Muscle layer of duodenum (tissue), 2 donors: ENCODE measurements around the gene TINCR.

Experiments
- H3K27ac ChIP-seq: one replicate; pipeline ENCODE4 v1.7.0; 2013; ENCODE audit warnings: mild to moderate bottlenecking, low read length
- H3K27me3 ChIP-seq: one replicate; pipeline ENCODE4 v1.7.0; 2013; ENCODE audit warnings: low read depth, mild to moderate bottlenecking, control low read depth, low read length
- H3K36me3 ChIP-seq, 2 donors: one replicate each; pipeline ENCODE4 v1.7.0; 2013; ENCODE audit warnings: low read length in 2 of 2, control low read depth in 1 of 2, mild to moderate bottlenecking in 1 of 2; ENCODE audit not compliant: insufficient read depth in 2 of 2, control insufficient read depth in 1 of 2
- H3K4me1 ChIP-seq, 2 donors: one replicate each; pipeline ENCODE4 v1.7.0; 2013; ENCODE audit warnings: low read length in 2 of 2, mild to moderate bottlenecking in 2 of 2, control low read depth in 1 of 2, moderate library complexity in 1 of 2; ENCODE audit not compliant: insufficient read depth in 2 of 2, control insufficient read depth in 1 of 2
- H3K4me3 ChIP-seq, 2 donors: one replicate each; pipeline ENCODE4 v1.7.0; 2013; ENCODE audit warnings: low read length in 2 of 2, low read depth in 1 of 2, mild to moderate bottlenecking in 1 of 2
- H3K9me3 ChIP-seq, 2 donors: one replicate each; pipeline ENCODE4 v1.7.0; 2013; ENCODE audit warnings: low read length in 2 of 2, control low read depth in 1 of 2, mild to moderate bottlenecking in 1 of 2; ENCODE audit not compliant: control insufficient read depth in 1 of 2
- donor health status: healthy.

The TINCR gene

GRCh38 chr19:5534787-5535586 lies 32.8 kb downstream of the TINCR start:
- H3K4me1 ChIP-seq = peaks cover 0 to 15% of the 10 kb centered on the region in 2 donors
- H3K4me3 ChIP-seq = peak overlapping the region; percentile 0 to 7

GRCh38 chr19:5533257-5533656 lies 34.5 kb downstream of the TINCR start:
- H3K27ac ChIP-seq = no peak overlapping the region
- peaks cover 3% of the 10 kb centered on the region for H3K27me3 ChIP-seq
- H3K36me3 ChIP-seq = no peaks in the 10 kb centered on the region
- H3K4me1 ChIP-seq = peaks cover 0 to 9% of the 10 kb centered on the region in 2 donors
- H3K9me3 ChIP-seq = peaks cover 5 to 21% of the 10 kb centered on the region in 2 donors
- no peak overlapping the region for H3K4me3 ChIP-seq

More at GRCh38 chr19:5534787-5535586, 32.8 kb downstream of the TINCR start:
- Histone ChIP-seq H3K36me3 (no peaks in the 10 kb centered on the region), H3K9me3 (peaks cover 5 to 21% of the 10 kb centered on the region in 2 donors), H3K27me3 (peaks cover 3% of the 10 kb centered on the region), H3K27ac (no peak overlapping the region)

- H3K9me3 ChIP-seq = peaks cover 5 to 21% of the 10 kb centered on the region in 2 donors
- H3K36me3 ChIP-seq = no peaks in the 10 kb centered on the region
- no peak overlapping the region for H3K27ac ChIP-seq
- H3K4me3 ChIP-seq = no peak overlapping the region
- H3K4me1 ChIP-seq = no peaks in the 10 kb centered on the region
- no peaks in the 10 kb centered on the region for H3K27me3 ChIP-seq
These were observed 37.1 kb downstream of the TINCR start for GRCh38 chr19:5530701-5531100.

- Histone ChIP-seq H3K27ac (no peak overlapping the region), H3K4me1 (no peaks in the 10 kb centered on the region), H3K36me3 (no peaks in the 10 kb centered on the region), H3K27me3 (no peaks in the 10 kb centered on the region), H3K4me3 (no peak overlapping the region), H3K9me3 (no peaks in the 10 kb centered on the region)
These were observed 41.1 kb downstream of the TINCR start for GRCh38 chr19:5526691-5527090.

- Histone ChIP-seq H3K27me3 (no peaks in the 10 kb centered on the region), H3K27ac (no peak overlapping the region), H3K36me3 (no peaks in the 10 kb centered on the region), H3K4me1 (no peaks in the 10 kb centered on the region), H3K9me3 (peaks cover 0 to 6% of the 10 kb centered on the region in 2 donors), H3K4me3 (no peak overlapping the region)
These were observed 43.7 kb downstream of the TINCR start for GRCh38 chr19:5524081-5524480.

- Histone ChIP-seq H3K36me3 (no peaks in the 10 kb centered on the region), H3K9me3 (peaks cover 0 to 9% of the 10 kb centered on the region in 2 donors), H3K27me3 (no peaks in the 10 kb centered on the region), H3K27ac (no peak overlapping the region), H3K4me3 (no peak overlapping the region), H3K4me1 (no peaks in the 10 kb centered on the region)
These were observed 45.6 kb downstream of the TINCR start for GRCh38 chr19:5522106-5522505.

- Histone ChIP-seq H3K36me3 (no peaks in the 10 kb centered on the region), H3K27ac (no peak overlapping the region), H3K9me3 (peaks cover 10 to 23% of the 10 kb centered on the region in 2 donors), H3K4me1 (no peaks in the 10 kb centered on the region), H3K27me3 (no peaks in the 10 kb centered on the region), H3K4me3 (no peak overlapping the region)
These were observed 47.3 kb downstream of the TINCR start for GRCh38 chr19:5520501-5520900.

- Histone ChIP-seq H3K27me3 (no peaks in the 10 kb centered on the region), H3K4me1 (no peaks in the 10 kb centered on the region), H3K36me3 (no peaks in the 10 kb centered on the region), H3K27ac (no peak overlapping the region), H3K4me3 (no peak overlapping the region), H3K9me3 (peaks cover 10 to 25% of the 10 kb centered on the region in 2 donors)
These were observed 48.7 kb downstream of the TINCR start for GRCh38 chr19:5519076-5519475.

GRCh38 chr19:5515737-5516136 lies 52.0 kb downstream of the TINCR start:
- no peak overlapping the region for H3K4me3 ChIP-seq
- peaks cover 13 to 24% of the 10 kb centered on the region in 2 donors for H3K9me3 ChIP-seq
- H3K4me1 ChIP-seq = no peaks in the 10 kb centered on the region
- no peaks in the 10 kb centered on the region for H3K36me3 ChIP-seq
- H3K27me3 ChIP-seq = no peaks in the 10 kb centered on the region
- H3K27ac ChIP-seq = no peak overlapping the region

GRCh38 chr19:5514001-5514400 lies 53.8 kb downstream of the TINCR start:
- Histone ChIP-seq H3K27ac (no peak overlapping the region), H3K36me3 (no peaks in the 10 kb centered on the region), H3K4me3 (no peak overlapping the region), H3K27me3 (no peaks in the 10 kb centered on the region), H3K4me1 (no peaks in the 10 kb centered on the region), H3K9me3 (peaks cover 13 to 19% of the 10 kb centered on the region in 2 donors)

- H3K36me3 ChIP-seq = no peaks in the 10 kb centered on the region
- H3K4me3 ChIP-seq = no peak overlapping the region
- no peaks in the 10 kb centered on the region for H3K4me1 ChIP-seq
- H3K27me3 ChIP-seq = no peaks in the 10 kb centered on the region
- H3K9me3 ChIP-seq = peaks cover 13 to 18% of the 10 kb centered on the region in 2 donors
- H3K27ac ChIP-seq = no peak overlapping the region
These were observed 55.0 kb downstream of the TINCR start for GRCh38 chr19:5512715-5513114.
